Suprapubic skin (tissue), 4 donors: Measurements from ENCODE around the gene LCE2C.

Experiments used
- CTCF ChIP-seq, 2 donors: fragments of 200-600 bp in 1 of 2; fragments of 450-650 bp in 1 of 2; sonication (generic) in 1 of 2; IDR thresholded peaks; one replicate each; pipeline ENCODE4 v1.5.1; 2016 to 2019; ENCODE audit warnings: antibody characterized with exemption in 2 of 2, mild to moderate bottlenecking in 1 of 2, moderate library complexity in 1 of 2
- POLR2A ChIP-seq, 2 donors: fragments of 450-650 bp; IDR thresholded peaks; one replicate each; pipeline ENCODE4 v1.6.1; 2017; ENCODE audit warnings: antibody characterized with exemption in 2 of 2, mild to moderate bottlenecking in 2 of 2, moderate library complexity in 2 of 2
- POLR2AphosphoS5 ChIP-seq, 3 donors: sonication (generic); formaldehyde crosslinking; IDR thresholded peaks; one replicate each; pipeline ENCODE4 v1.6.1; 2017; ENCODE audit warnings: antibody characterized with exemption in 3 of 3

GRCh38 chr1:152656459-152656858 lies 18.6 kb upstream of the LCE2C start:
- no peak for TF ChIP-seq CTCF (IDR thresholded peaks at IDR 0.05)
- no peak for TF ChIP-seq POLR2A (IDR thresholded peaks at IDR 0.05)
- TF ChIP-seq POLR2AphosphoS5 (IDR thresholded peaks at IDR 0.05): no peak
